COR-L47 (cell line): ENCODE results near the gene OSBPL2.

ENCODE experiments used
- DNase-seq: peaks from one replicate; lab custom pipeline; 2025; lab: John Stamatoyannopoulos, UW

Gene OSBPL2

DNA sequence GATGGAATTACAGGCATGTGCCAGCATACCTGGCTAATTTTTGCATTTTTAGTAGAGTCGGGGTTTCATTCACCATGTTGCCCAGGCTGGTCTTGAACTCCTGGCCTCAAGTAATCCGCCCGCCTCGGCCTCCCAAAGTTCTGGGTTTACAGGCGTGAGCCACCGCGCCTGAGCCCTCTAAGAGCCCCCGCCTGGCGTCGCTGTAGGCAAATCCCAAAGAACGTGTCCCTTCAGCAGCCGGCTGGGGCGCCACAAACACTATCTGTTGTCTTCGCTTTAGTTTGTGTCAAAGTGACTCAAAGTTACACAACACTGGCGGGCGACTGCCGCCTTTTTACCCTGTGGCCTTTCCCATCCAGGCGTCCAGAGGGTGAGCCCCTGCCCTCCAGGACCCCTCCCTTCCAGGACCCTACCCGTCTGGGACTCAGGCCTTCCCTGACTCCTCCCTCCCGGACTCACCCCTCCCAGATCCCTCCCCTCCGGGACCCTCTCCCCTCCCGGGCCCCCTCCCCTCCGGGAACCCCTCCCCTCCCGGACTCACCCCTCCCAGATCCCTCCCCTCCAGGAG lies 63.5 kb downstream of the OSBPL2 start:
- peak; percentile 92 for DNase-seq

DNA sequence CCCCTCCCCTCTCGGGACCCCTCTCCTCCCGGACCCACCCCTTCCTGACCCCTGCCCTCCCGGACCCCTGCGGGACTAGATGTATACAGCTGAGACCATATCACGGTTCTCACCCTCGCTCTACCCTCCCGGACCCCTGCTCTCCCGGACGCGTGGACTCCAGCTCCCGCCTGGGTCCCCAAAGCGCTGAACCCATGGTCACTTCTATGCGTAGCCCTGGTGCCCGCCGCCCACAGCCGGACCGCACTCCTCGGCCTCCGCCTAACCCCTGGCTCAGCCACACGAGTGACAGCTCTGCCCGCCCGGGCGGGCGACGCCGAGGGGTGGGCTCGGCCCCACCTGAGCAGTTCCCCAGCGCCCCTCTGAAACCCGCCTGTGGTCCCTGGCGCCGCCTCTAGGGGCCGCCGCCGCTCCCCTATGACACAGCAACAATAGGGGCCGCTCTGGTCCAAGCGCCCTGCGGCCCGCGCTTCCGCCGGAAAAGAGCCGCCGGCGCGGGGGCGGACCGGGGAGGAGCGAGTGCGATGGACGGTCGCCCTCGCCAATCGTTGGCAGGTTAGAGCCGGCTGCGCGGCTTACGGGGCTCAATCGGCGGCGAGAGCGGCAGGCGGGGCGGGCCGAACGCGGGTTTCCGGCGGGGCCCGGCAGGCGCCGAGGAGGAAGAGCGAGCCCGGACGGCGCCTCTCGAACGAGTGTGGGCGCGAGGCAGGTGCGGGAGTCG lies 64.2 kb downstream of the OSBPL2 start, which contains the start of gene ADRM1:
Gene ADRM1, plus strand, starts transcription at position 657 of the 721 bp plus-strand sequence. CDS start 572 bp downstream, outside the sequence.
- peak; percentile 95 for DNase-seq

DNA sequence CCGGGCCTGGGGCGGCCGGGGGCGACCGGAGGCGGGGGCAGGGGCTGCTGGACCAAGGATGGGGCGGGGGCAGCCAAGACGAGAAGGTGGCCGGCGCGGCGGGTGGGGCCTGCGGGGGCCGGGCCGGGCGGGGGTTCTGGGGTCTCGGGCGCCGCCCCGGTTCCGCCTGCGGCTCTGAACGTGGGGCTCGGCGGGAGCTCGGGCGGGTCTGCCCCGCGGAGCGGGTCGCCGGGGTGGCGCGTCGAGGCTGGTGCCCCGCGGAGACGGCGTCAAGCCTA lies 64.7 kb downstream of the OSBPL2 start:
- no peak for DNase-seq

DNA sequence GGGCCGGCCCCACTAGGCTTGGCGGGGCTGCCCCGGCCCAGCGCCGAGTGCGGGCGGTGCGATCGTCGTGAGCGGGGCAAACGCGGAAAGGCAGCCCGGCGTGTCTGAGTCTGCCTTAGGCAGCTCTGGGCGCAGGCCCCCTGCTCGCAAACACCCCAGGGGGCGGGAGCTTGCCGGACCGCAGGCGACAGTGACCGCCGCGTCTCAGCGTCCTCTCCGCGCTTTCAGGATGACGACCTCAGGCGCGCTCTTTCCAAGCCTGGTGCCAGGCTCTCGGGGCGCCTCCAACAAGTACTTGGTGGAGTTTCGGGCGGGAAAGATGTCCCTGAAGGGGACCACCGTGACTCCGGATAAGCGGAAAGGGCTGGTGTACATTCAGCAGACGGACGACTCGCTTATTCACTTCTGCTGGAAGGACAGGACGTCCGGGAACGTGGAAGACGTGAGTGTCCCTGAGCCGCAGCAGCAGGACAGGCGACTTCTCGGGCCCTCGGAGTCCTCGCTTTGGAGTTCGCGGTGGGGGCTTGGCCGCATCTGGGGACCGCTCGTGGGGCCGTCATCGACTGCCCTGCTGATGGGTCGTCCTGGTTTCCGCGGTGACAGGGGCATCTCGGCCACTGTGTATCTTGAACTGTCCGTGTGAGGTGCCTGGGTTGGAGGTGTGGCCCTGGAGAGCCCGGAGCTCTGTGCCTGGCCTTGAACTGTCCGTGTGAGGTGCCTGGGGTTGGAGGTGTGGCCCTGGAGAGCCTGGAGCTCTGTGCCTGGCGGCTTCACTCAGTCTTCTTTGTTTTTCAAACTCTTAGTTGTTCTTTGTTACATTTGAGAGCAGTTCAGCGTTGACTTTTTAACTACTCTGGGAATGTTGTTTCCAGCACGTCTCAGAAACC lies 65.3 kb downstream of the OSBPL2 start:
- peak; percentile 27 for DNase-seq

DNA sequence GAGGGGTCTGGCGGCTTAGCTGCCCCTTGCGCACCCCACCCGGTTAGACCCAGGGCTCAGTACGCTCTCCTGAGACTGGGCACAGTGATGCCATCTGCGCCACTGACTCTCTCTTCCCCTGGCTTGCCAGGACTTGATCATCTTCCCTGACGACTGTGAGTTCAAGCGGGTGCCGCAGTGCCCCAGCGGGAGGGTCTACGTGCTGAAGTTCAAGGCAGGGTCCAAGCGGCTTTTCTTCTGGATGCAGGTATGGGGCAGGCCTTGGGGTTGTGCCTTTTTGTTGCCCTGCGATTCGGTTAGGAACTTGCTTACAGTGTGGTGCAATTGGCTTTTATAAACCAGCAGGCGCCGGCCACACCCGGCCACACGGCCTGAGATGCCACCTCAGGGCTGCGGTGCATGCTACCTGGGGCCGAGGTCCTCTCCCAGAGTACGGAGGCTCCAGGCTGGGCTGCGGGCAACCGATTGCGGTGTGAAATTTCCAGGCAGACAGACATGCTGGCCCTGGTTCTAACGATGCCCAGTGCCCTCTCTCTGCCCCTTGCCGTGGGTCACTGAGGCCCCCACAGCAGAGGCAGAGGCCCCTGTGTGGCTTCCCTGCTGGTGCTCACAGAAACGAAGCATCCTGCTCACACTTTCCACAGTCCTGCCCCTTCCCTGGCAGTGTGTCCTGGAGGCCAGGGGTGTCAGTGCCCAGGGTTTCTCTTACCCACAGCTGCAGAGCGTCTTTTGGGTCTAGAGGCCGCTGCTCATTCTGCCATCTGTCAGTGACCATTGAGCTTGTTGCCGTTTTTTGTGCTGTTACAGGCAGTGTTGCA lies 66.2 kb downstream of the OSBPL2 start:
- DNase-seq, result no peak

DNA sequence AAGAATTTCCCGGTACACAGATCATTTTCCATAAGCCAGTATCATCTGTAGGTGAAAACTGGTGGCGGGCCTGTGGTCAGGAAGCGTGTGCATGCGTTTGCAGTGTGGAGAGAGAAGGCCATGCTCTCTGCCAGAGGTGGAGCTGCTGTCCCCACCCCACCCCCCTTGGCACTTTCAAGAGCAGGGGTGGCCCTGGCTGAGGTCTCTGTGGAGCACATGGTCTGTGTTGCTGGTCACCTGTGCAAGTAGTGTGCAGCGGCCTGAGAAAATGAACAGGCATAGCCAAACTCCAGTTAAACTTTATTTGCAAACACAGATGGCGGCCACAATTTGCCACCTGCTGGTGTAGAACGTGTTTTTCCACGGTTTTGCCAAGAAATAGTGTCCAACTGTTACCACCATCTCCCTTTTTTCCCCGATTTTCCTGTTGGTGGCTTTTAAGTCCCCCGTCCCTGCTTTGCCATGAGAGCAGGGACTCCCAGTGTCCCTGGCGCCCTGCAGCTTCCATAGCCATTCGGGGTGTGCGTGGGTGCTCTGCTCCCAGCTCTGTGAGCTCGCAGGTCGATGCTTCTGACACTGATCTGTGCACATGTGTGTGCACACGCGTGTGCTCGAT lies 66.9 kb downstream of the OSBPL2 start:
- no peak for DNase-seq

DNA sequence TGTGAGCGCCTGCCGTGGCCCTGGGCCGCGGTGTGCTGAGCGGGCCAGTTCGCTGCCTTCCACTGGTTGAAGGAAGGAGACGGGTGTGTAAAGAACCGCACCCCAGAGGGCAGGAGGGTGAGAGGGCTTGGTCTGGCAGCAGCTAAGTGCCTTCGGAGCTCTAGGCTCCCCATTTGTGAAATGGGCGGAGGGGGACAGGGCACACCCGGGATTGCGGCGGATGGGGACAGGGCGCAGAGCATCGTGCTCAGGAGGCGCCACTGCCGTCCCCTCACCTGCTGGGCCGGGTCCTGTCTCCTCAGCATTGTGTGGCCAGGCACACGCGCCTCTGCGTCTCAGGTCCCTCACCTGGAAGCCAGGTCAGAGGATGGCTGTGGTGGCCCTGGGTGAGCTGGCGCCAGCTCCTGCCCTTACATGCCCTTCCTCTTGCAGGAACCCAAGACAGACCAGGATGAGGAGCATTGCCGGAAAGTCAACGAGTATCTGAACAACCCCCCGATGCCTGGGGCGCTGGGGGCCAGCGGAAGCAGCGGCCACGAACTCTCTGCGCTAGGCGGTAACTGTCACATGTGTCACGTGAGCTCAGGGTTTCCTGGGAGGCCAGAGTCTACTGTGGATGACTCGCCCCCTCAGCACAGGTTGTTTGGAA lies 67.6 kb downstream of the OSBPL2 start:
- no peak for DNase-seq

DNA sequence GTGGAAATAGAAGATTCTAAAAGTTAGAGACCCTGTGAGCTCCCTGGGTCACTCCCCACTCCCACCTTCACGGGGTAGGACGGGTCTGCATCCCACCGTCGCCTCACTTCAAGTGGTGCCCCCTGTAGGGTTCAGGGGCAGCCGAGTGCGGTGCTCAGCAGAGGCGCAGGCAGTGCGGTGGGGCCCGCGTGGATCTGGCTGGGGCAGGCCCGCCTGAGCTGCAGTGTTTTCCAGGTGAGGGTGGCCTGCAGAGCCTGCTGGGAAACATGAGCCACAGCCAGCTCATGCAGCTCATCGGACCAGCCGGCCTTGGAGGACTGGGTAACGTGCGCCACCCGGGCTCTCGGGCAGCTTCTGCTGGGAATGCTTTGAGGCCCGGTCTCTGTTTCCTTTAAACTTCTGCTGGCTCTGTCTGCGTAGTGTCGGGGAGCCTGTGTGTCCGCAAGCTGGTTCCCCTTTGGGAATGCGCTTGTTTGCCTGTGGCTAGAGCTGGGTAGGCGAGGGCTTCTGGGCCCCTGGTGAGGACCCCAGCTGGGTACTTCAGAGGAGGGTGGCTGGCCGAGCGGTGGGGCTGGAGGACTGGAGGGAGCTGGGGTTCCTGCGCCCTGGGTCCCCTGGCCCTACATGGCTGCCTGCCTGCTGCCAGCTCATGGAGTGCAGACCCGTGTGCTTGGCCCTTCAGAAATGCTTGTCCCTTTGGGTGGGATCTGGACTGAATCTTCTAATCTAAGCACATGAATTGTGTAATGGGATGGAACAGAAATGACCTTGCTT lies 68.3 kb downstream of the OSBPL2 start:
- no peak for DNase-seq

DNA sequence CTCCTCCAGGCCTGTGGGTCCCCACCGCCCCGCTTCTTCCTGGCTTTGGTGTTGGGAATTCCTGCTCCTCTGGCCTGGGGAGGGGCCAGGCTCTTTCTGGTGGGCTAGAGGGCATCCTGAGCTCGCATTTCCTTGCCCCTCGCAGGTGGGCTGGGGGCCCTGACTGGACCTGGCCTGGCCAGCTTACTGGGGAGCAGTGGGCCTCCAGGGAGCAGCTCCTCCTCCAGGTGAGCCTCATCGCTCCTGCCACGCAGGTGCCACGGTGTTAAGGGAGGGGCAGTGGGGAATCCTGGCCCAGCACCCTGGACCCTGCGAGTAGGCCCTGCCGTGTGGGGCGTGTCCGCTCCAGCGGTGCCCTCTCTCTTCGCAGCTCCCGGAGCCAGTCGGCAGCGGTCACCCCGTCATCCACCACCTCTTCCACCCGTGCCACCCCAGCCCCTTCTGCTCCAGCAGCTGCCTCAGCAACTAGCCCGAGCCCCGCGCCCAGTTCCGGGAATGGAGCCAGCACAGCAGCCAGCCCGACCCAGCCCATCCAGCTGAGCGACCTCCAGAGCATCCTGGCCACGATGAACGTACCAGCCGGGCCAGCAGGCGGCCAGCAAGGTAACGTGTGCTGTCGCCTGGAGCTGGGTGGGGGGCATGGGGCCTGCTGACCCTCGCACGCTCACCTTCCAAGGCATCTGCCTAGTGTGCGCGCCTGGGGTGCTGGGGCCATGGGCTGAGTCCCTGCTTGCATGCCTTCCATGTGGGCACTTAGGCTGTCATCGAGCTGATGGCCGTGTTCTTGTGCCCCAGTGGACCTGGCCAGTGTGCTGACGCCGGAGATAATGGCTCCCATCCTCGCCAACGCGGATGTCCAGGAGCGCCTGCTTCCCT lies 69.1 kb downstream of the OSBPL2 start:
- DNase-seq, result peak; percentile 5

DNA sequence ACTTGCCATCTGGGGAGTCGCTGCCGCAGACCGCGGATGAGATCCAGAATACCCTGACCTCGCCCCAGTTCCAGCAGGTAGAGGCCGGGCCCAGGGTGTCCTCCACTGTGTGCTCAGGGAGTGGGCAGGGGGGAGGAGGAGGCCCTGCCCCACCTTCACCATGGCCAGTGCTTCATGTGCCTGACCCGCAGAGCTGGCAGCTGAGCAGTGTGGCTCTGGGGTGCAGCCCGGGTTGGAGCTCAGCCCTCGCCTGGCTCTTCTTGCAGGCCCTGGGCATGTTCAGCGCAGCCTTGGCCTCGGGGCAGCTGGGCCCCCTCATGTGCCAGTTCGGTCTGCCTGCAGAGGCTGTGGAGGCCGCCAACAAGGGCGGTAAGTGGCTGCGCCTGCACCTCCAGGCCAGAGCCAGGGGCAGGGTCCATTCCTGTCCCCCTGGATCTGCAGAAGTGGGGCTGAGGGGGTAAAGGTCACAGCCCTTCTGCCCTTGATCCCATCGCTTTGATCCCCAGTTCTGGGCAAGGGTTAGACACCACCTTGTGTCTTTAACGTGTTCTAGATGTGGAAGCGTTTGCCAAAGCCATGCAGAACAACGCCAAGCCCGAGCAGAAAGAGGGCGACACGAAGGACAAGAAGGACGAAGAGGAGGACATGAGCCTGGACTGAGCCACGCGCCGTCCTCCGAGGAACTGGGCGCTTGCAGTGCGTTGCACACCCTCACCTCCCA lies 69.9 kb downstream of the OSBPL2 start:
- DNase-seq, result no peak

DNA sequence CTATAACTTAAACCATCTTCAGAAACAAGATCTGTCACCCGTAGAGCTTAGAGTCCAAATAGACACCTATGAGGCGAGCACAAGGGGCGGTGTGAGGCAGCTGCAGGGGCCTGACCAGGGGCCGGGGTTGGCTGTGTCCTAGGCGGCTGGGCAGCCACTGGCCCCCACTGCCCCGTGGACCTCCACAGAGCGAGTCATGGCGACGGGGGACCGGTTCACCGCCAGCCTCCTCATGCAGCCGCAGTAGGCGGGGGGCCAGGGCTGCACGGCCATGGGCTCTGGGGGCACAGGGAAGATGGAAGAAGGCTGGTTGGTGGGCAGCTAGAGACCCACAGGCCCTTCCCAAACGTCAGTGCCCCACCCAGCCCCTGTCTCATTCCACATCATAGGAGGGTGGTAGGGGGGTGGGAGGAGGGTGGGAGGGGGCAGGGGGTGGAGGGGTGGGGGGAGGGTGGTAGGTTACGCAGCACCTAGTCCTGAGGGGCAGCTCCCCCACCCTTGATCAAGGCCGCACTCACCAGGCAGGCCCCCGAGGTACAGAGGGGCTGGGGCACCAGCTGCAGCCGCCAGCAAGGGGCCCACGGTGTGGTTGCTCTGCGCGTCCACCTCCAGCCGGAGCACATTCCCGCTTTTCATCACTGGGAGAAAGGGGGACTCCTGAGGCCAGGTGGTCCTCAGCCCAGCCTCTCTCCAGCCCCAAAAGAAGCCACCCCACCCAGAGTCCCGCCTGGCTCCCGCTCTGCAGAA lies 71.0 kb downstream of the OSBPL2 start:
- no peak for DNase-seq

DNA sequence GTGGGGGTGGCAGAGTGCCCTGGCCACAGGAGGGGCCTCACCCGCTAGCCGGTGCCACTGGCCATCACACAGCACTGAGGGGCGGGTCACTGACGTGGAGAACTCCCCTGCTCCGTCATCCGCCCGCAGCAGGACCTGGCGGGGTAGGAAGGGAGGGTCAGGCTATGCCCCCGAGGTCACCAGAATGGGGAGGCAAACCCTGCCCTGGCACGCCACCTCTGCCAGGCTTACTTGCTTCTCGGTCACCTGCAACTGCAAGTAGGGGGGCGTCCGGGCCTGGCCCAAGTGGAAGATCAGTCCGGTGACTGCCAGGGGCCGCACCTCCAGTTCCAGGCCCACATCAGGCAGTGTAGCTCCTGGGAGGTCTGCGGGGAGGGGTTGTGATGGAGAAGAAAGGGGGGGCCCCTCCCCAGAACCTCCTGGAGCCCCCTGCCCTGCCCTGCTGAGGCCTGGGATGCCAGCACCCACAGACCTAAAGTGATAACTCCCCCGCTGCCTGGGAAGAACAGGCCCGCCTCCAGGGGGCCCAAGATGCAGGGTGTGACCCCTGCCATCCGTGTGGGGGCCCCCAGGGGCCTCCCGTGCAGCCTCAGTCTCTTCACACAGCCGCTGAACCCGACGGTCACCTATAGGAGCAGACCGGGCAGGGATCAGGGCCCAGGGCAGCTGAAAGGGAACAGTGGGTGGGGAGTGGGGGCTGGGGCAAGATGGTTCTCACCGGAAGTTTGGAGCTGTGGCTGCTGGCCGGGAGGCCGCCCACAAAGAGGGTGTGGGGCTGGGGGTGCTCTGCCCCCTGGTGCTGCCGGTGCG lies 71.8 kb downstream of the OSBPL2 start:
- no peak for DNase-seq

DNA sequence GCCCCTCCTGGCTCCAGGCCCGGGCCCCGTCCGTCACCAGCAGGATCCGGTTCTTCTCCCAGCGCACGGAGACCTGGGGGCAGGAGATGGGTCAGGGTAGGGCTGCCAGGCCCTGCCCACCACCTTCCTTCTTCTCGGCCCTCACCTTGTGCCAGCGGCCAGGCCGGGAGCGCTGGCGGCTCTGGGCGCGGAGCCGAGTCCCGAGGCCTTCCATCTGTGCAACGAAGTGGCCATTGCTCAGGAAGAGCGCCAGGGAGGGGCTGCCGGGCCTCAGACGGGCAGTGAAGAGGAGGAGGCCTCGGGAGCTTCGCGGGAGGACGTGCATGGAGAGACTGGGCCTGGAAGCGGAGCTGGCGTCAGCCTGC lies 72.4 kb downstream of the OSBPL2 start:
- no peak for DNase-seq

DNA sequence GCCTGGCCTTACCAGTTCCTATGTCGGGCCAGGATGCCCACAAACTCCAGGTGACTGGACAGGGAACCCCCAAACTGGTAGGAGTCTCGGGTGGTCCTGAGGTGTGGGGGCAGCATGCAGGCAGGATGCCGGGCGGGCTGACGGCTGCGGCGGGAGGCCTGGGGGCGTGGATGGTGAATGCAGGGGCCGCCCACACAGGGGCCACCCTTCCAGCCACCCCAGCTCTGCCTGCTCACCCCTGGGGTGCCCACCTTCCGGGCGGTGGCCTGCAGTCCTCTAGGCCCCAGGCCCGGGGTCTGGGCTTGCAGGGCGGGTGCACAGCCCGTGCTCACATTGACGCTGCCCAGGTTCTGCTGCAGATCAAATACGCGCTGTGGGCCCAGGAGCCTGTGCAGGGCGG lies 72.8 kb downstream of the OSBPL2 start:
- DNase-seq, result no peak

DNA sequence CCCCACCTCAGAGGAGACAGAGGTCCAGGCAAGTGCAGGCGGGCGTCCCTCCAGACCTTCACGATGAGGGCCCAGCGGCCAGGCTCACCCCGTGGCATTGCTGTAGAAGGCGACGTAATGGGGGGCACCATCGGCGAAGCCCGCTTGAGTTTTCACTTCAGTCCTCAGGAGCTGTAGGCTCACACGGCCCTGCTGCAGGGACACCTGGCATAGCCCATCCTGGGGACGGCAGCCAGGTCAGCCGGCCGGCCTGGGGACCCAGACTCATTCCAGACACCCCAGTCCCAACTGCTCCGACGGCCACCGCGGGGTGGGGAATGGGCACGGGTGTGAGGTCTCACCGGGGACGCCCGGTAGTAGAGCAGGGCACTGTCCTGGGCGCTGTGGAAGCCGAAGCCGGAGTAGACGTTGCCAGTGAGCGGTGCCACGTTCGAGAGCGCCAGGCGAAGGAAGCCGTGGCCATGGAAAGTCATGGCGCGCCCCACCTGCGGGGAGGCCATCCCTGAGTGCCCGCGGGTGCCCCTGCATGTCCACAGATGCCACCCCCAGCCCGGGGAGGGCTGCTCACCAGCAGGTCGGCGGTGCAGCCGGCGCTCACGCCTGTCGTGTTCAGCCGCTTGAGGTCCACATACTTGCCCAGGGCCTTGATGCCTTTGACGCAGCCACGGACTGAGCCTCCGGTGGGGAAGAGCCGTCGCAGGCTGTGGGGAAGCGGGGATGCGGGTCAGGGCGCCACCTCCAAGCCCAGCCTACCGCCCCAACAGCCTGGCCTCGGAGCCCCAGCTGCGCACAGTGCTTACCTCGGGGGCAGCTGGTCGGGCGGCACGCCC lies 73.7 kb downstream of the OSBPL2 start:
- DNase-seq, result no peak

DNA sequence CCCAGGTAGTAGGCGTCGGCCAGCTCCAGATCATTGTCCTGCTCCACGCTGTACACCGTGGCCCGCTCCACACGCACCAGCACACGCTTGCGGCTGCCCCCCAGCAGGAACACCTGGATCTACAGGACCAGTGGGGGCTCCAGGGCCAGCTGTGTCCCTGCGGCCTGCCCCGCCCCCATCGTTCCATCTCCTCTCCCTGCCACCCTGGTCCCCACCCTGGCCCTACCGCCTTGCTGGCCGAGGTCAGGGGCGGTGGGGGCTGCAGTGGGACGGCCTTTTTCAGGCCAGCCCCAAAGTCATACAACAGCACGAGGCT lies 74.3 kb downstream of the OSBPL2 start:
- no peak for DNase-seq

DNA sequence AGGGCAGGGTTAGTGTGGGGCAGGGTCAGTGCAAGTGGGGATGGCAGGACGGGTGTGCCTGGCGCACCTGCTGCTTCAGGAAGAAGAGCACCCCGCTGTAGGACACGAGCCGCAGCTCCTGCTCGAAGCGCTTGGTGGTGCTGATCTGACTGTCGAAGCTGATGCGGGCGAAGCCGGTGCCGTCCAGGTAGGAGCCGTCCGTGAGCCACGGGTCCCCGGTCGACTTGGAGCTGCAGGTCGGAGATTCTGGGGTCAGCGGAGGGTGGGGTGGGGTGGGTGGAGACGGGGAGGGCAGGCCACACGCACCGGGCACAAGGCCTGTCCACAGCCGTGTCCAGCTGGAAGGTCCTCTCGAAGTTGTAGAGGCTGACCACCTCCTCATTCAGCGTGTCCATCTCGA lies 74.7 kb downstream of the OSBPL2 start:
- DNase-seq, result no peak
